Type B pancreatic cell (in vitro differentiated cells): ENCODE data around the gene GPS1. TPM values are rescaled to one million over a fixed set of nuclear protein-coding genes. Genes with fewer than 3 reads are reported as not detected.

Experiments
- DNase-seq: peaks from one replicate; pipeline ENCODE4 v3.0.0; 2021; ENCODE audit warnings: mixed read lengths; ENCODE audit not compliant: unreplicated experiment; ENCODE audit errors: extremely low spot score
- H3K27ac Mint-ChIP-seq: 2 replicates; pipeline ENCODE4 v1.8.0; 2021; ENCODE audit warnings: mild to moderate bottlenecking, mixed read lengths
- H3K27me3 Mint-ChIP-seq: 2 replicates; pipeline ENCODE4 v1.8.0; 2021; ENCODE audit warnings: mixed read lengths
- H3K36me3 Mint-ChIP-seq: 2 replicates; pipeline ENCODE4 v1.8.0; 2021; ENCODE audit warnings: mixed read lengths
- H3K4me1 Mint-ChIP-seq: one replicate; pipeline ENCODE4 v1.8.0; 2021; ENCODE audit warnings: mixed read lengths; ENCODE audit not compliant: unreplicated experiment
- H3K4me3 Mint-ChIP-seq: 2 replicates; pipeline ENCODE4 v1.8.0; 2021; ENCODE audit warnings: mild to moderate bottlenecking, mixed read lengths
- H3K9me3 Mint-ChIP-seq: 2 replicates; pipeline ENCODE4 v1.8.0; 2021; ENCODE audit warnings: mixed read lengths
- total RNA-seq: library from RNA; stranded (reverse); gene quantifications from 2 replicates; pipeline ENCODE4 v1.2.1, GENCODE V29; 2021; ENCODE audit warnings: low replicate concordance
- TF ChIP-seq, protein P1 (sequence below): fragments of 200-600 bp; sonication (generic); conservative IDR thresholded peaks from 2 replicates; pipeline ENCODE4 v1.5.0; 2021; ENCODE audit warnings: antibody characterized with exemption, mild to moderate bottlenecking

GPS1 gene
- total RNA-seq, 1 donor from 2014 or later = 111 TPM

DNA sequence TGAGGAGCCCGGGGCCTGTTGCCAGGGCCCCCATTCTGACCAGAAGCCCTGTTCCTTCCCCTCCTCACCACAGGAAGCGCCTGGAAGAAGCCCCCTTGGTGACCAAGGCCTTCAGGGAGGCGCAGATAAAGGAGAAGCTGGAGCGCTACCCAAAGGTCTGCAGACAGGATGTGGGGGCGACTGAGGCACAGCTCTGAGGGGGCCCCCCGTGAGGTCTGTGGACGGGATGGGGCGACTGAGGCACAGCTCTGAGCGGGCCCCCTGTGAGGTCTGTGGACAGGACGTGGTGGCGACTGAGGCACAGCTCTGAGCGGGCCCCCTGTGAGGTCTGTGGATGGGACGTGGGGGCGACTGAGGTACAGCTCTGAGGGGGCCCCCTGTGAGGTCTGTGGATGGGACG, 42.3 kb upstream of the GPS1 start:
- H3K27me3 Mint-ChIP-seq = no peaks in the 10 kb centered on the region
- H3K4me3 Mint-ChIP-seq = no peak overlapping the region
- no peaks in the 10 kb centered on the region for H3K9me3 Mint-ChIP-seq
- no peak for DNase-seq
- no peak overlapping the region for H3K27ac Mint-ChIP-seq
- TF ChIP-seq, protein P1, sequence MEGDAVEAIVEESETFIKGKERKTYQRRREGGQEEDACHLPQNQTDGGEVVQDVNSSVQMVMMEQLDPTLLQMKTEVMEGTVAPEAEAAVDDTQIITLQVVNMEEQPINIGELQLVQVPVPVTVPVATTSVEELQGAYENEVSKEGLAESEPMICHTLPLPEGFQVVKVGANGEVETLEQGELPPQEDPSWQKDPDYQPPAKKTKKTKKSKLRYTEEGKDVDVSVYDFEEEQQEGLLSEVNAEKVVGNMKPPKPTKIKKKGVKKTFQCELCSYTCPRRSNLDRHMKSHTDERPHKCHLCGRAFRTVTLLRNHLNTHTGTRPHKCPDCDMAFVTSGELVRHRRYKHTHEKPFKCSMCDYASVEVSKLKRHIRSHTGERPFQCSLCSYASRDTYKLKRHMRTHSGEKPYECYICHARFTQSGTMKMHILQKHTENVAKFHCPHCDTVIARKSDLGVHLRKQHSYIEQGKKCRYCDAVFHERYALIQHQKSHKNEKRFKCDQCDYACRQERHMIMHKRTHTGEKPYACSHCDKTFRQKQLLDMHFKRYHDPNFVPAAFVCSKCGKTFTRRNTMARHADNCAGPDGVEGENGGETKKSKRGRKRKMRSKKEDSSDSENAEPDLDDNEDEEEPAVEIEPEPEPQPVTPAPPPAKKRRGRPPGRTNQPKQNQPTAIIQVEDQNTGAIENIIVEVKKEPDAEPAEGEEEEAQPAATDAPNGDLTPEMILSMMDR = no peak
- no peaks in the 10 kb centered on the region for H3K36me3 Mint-ChIP-seq
- peaks cover 8% of the 10 kb centered on the region for H3K4me1 Mint-ChIP-seq

DNA sequence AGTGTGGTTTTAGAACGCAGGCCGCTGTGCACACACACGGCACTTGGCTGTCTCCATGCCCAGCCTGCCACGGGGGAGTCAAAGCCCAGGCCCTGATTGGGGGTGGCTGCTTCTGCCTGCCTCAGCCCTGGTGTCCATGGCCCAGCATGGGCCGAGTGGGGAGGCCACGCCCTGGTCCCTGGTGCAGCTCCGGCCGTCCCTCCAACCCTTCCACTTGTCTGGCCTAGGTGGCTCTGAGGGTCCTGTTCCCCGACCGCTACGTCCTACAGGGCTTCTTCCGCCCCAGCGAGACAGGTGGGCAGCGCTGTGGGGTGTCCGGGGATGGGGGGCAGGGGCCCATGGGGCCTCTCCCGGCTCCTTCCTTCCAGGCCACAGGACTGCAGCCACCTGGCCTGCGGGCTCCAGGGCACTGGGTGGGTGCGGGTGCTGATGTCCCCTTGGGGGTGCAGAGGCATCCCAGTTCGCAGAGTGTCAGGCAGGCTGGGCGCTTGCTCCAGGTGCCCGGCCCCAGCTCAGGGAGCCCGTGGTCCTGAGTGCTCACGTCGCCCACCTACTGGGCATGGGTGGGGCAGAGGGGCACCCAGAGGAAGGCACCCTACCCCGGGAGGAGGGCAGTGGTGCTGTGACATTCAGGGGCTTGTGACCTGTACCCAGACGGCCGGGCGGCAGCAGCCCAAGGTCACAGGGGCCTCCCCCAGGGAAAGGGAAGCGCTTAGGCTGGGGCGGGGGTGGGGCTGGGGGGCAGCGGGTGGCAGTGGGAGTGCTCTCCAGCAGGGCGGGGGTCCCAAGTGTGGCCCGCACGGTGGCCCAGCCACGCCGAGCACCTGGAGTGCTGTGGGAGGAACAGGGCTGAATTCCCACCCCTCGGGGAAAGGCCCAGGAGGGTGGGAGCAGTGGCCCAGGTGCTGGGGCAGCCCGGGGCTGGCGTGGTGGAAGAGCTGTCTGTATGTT, 40.8 kb upstream of the GPS1 start:
- DNase-seq = no peak
- no peaks in the 10 kb centered on the region for H3K9me3 Mint-ChIP-seq
- TF ChIP-seq, protein P1 = no peak
- H3K4me3 Mint-ChIP-seq = no peak overlapping the region
- peaks cover 8% of the 10 kb centered on the region for H3K4me1 Mint-ChIP-seq
- no peaks in the 10 kb centered on the region for H3K36me3 Mint-ChIP-seq
- H3K27me3 Mint-ChIP-seq = no peaks in the 10 kb centered on the region
- H3K27ac Mint-ChIP-seq = no peak overlapping the region

DNA sequence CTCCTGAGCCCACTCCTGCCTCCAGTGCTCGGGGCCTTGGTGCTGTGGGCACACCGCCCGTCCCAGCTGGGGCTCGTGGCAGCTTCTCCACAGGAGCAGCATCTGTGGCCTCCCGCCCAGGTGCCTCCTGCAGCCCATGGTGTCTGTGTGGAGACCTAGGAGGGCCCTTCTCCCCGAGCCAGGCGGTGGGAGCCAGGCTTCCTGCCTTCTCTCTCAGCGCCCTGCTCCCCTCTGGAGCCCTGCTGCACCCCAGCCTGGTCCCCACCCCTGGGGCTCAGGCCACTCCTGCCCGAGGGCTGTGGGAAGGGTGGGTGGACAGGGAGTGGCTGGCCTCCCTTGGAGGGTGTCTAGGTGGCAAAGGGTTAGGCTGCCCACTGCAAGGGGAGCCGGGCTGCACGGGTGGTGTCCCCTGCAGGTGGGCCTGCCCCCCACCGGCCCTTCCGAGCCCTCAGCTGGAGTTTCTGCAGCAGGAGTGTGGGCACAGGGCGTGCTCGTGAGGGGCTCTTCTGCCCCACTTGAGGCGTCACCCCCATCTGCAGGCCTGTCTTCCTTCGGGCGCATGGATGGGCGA, 40.0 kb upstream of the GPS1 start:
- Mint-ChIP-seq H3K4me3 (no peak overlapping the region), H3K27ac (no peak overlapping the region), H3K36me3 (no peaks in the 10 kb centered on the region), H3K9me3 (no peaks in the 10 kb centered on the region), H3K4me1 (peaks cover 3% of the 10 kb centered on the region), H3K27me3 (no peaks in the 10 kb centered on the region)
- DNase-seq = no peak
- TF ChIP-seq, protein P1 = no peak

DNA sequence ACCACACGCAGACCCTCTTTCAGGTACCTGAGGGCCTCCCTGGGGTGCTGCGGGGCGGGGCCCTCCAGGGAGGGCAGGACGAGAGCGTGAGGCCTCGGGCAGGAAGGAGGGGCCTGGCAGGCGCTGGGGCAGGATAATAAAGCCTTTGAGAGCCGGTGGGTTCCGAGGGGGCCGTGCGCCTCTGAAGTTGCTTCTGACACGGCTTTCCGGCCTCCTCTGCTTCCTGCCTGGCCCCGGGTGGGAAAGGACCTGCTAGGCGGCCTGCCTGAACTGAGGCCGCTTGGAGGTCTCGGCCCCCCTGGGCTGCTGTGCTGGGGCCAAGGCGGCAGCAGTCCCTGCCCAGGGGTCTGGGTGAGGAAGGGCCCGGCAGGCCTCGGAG, 39.4 kb upstream of the GPS1 start:
- Mint-ChIP-seq H3K4me1 (peaks cover 3% of the 10 kb centered on the region), H3K4me3 (no peak overlapping the region), H3K27ac (no peak overlapping the region), H3K9me3 (no peaks in the 10 kb centered on the region), H3K27me3 (no peaks in the 10 kb centered on the region), H3K36me3 (no peaks in the 10 kb centered on the region)
- TF ChIP-seq, protein P1 = no peak
- no peak for DNase-seq

DNA sequence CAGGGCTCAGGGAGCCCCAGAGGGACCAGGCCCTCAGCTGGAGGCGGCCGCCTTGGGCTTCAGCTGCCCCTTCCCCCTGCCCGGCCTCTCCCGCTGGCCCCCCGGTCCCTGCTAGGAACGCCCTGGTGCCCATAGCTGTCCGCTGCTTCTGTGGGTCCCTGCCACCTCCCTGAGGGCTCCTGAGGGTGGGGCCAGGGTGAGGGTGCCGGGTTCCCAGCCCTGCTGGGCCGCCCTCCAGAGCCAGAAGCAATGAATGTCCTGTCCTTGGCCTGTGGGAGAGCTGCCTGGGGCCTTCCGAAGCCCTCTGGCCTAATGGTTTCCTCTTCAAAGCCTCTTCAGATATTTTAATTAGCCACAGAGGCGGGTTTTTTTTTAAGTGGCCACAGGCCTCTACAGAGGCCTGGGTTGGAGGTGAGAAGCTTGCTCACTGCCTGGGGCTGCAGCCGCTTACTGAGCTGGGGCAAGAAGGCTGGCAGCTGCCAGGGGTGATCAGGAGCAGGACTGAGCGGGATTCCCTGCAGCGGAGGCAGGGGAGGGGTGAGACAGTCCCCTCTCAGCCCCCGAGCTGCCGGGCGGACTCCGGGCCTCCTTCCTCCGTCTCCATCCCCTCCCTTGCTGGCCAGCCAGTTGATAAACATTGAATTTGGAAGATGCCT, 38.9 kb upstream of the GPS1 start:
- H3K9me3 Mint-ChIP-seq = no peaks in the 10 kb centered on the region
- TF ChIP-seq, protein P1 = no peak
- no peak for DNase-seq
- H3K27ac Mint-ChIP-seq = no peak overlapping the region
- H3K4me1 Mint-ChIP-seq = peaks cover 3% of the 10 kb centered on the region
- no peak overlapping the region for H3K4me3 Mint-ChIP-seq
- no peaks in the 10 kb centered on the region for H3K27me3 Mint-ChIP-seq
- no peaks in the 10 kb centered on the region for H3K36me3 Mint-ChIP-seq
